ENCODE data around the gene SCGB1A1.

DNA sequence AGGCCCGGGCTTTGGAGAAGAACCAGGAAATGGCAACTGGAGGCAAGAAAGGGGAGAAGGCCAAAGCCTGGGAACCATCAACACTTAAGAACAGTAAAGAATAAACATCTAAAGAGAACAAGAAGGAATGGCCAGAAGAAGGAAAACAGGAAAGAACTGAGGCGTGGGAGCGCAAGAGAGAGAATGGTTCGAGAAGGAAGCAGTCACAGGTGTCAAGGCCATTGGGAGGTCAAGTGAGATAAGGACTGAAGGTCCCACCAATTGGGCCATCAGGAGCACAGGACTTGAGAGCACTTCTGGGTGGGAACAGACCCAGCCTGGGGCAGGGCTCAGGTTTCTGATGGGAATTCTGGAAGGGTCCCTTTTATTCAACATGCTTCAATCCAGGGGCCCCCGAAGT is 697 bp upstream of the SCGB1A1 start:
- no peak for TF ChIP-seq REST (IDR thresholded peaks at IDR 0.05; ENCODE audit: insufficient replicate concordance, low read depth)
- TF ChIP-seq POLR2AphosphoS5 (IDR thresholded peaks at IDR 0.05; ENCODE audit: low read depth): no peak
